HCT116 (cell line): Measurements from ENCODE around the gene SPATA3. TPM values are rescaled to one million over a fixed set of nuclear protein-coding genes. Genes with fewer than 3 reads are reported as not detected.
A peak's percentile ranks its signal among the peaks of the same experiment; 100 is the strongest.

Source experiments
- ATAC-seq: fragments of 200-7000 bp; cut with Tn5 transposase; 2 replicates; pipeline ENCODE4 v1.9.1; 2020; ENCODE audit warnings: mild to moderate bottlenecking, moderate library complexity
- BruUV-seq: library from RNA; stranded (reverse); fragments of 400-500 nt; replicated peaks from 2 replicates; lab custom pipeline; 2021; lab: Mats Ljungman, UMichigan
- CTCF ChIA-PET: fragments of 300-600 bp; sonication (Branson Sonifier 250); formaldehyde crosslinking; loops from one replicate; lab custom pipeline; 2021; ENCODE audit warnings: antibody characterized with exemption; lab: Charles Lee
- POLR2A ChIA-PET: fragments of 300-600, 350-600 bp; sonication (Branson Sonifier 250); formaldehyde crosslinking; loops from one replicate; lab custom pipeline; 2021; ENCODE audit warnings: antibody characterized with exemption; lab: Charles Lee
- RAD21 ChIA-PET, 2 experiments: fragments of 300-600 bp; sonication (Branson Sonifier 250); formaldehyde crosslinking; loops; one replicate each; lab custom pipeline; 2023; ENCODE audit warnings: low total read pairs in 2 of 2; ENCODE audit not compliant: uncharacterized antibody in 2 of 2, unreplicated experiment in 2 of 2, low non-redundant PET in 1 of 2; lab: Charles Lee
- DNase-seq: peaks from one replicate; pipeline ENCODE4 v3.0.0-alpha.2; 2010; ENCODE audit warnings: low read depth, low spot score
- H2AFZ ChIP-seq: fragments of 200-600 bp; shearing (Covaris generic), sonication (generic); 2 replicates; pipeline ENCODE4 v1.6.1; 2017; ENCODE audit warnings: low read depth, mixed run types, mixed read lengths, antibody characterized with exemption, low read length; ENCODE audit not compliant: poor library complexity, severe bottlenecking
- H3K27ac ChIP-seq: 2 replicates; pipeline ENCODE4 v1.5.1; 2012; ENCODE audit warnings: low read depth, low read length
- H3K27me3 ChIP-seq: fragments of 200-600 bp; sonication (generic); 2 replicates; pipeline ENCODE4 v1.6.1; 2016; ENCODE audit warnings: mixed run types, low read length, mixed read lengths; ENCODE audit not compliant: insufficient read depth
- H3K36me3 ChIP-seq, 2 experiments: fragments of 200-500 bp in 1 of 2; fragments of 200-600 bp in 1 of 2; sonication (Bioruptor generic) in 1 of 2; sonication (generic) in 1 of 2; 2 replicates each; pipeline versions ENCODE4 v1.5.1 to v1.6.1; 2014 to 2016; ENCODE audit warnings: low read length in 2 of 2, inconsistent platforms in 1 of 2, mixed read lengths in 1 of 2, mixed run types in 1 of 2; ENCODE audit not compliant: insufficient read depth in 2 of 2, control insufficient read depth in 1 of 2
- H3K4me1 ChIP-seq, 2 experiments: fragments of 200-600 bp in 1 of 2; sonication (generic) in 1 of 2; 2 replicates each; pipeline versions ENCODE4 v1.5.1 to v1.6.1; 2012 to 2017; ENCODE audit warnings: low read length in 2 of 2, inconsistent platforms in 1 of 2, mild to moderate bottlenecking in 1 of 2, mixed read lengths in 1 of 2, mixed run types in 1 of 2, moderate library complexity in 1 of 2; ENCODE audit not compliant: insufficient read depth in 2 of 2, control insufficient read depth in 1 of 2
- H3K4me2 ChIP-seq: fragments of 200-600 bp; sonication (generic); 2 replicates; pipeline ENCODE4 v1.6.1; 2017; ENCODE audit warnings: mixed run types, low read length, mixed read lengths
- H3K4me3 ChIP-seq, 2 experiments: fragments of 200-600 bp in 1 of 2; sonication (generic) in 1 of 2; replicated peaks in 1 of 2; 2 replicates each; pipeline ENCODE4 v1.5.1; 2011 to 2016; ENCODE audit warnings: low read length in 2 of 2, control low read depth in 1 of 2, low read depth in 1 of 2, mild to moderate bottlenecking in 1 of 2, mixed read lengths in 1 of 2, mixed run types in 1 of 2
- H3K79me2 ChIP-seq: fragments of 200-600 bp; sonication (generic); 2 replicates; pipeline ENCODE4 v1.6.1; 2017; ENCODE audit warnings: mild to moderate bottlenecking, mixed run types, low read length, moderate library complexity, mixed read lengths; ENCODE audit not compliant: insufficient read depth
- H3K9ac ChIP-seq: fragments of 200-600 bp; sonication (generic); 2 replicates; pipeline ENCODE4 v1.6.1; 2016; ENCODE audit warnings: low read length, mixed read lengths
- H3K9me2 ChIP-seq: fragments of 200-600 bp; sonication (generic), shearing (Covaris generic); 2 replicates; pipeline ENCODE4 v1.6.1; 2017; ENCODE audit warnings: mixed run types, mild to moderate bottlenecking, moderate library complexity; ENCODE audit not compliant: insufficient read depth
- H3K9me3 ChIP-seq, 2 experiments: fragments of 200-500 bp in 1 of 2; fragments of 200-600 bp in 1 of 2; sonication (Bioruptor generic) in 1 of 2; sonication (generic) in 1 of 2; 2 replicates each; pipeline ENCODE4 v1.6.1; 2014 to 2017; ENCODE audit warnings: low read length in 2 of 2, mixed read lengths in 2 of 2, inconsistent platforms in 1 of 2, low read depth in 1 of 2, mild to moderate bottlenecking in 1 of 2, mixed run types in 1 of 2, moderate library complexity in 1 of 2; ENCODE audit not compliant: control insufficient read depth in 1 of 2, insufficient read depth in 1 of 2
- H4K20me1 ChIP-seq: fragments of 200-600 bp; sonication (generic), shearing (Covaris generic); 2 replicates; pipeline ENCODE4 v1.6.1; 2017; ENCODE audit warnings: mixed run types, mild to moderate bottlenecking, moderate library complexity; ENCODE audit not compliant: insufficient read depth
- CEBPB ChIP-seq: IDR thresholded peaks from 2 replicates; pipeline ENCODE4 v1.6.1; 2012; ENCODE audit warnings: low read depth
- EGR1 ChIP-seq: IDR thresholded peaks from 2 replicates; pipeline ENCODE4 v1.6.1; 2012; ENCODE audit warnings: low read depth
- FOSL1 ChIP-seq: IDR thresholded peaks from 2 replicates; pipeline ENCODE4 v1.6.1; 2012; ENCODE audit warnings: low read depth
- MAX ChIP-seq: IDR thresholded peaks from 2 replicates; pipeline ENCODE4 v1.6.1; 2012
- SP1 ChIP-seq: IDR thresholded peaks from 2 replicates; pipeline ENCODE4 v1.6.1; 2012; ENCODE audit warnings: low read depth
- ZBTB33 ChIP-seq: IDR thresholded peaks from 2 replicates; pipeline ENCODE4 v1.6.1; 2011; ENCODE audit warnings: mild to moderate bottlenecking, low read length, moderate library complexity; ENCODE audit not compliant: insufficient replicate concordance; ENCODE audit errors: extremely low read depth
- ZNF274 ChIP-seq: fragments of 200-500 bp; sonication (Bioruptor generic); IDR thresholded peaks from 2 replicates; pipeline ENCODE4 v1.6.1; 2014; ENCODE audit warnings: mild to moderate bottlenecking, low read depth, low read length, inconsistent platforms
- intact Hi-C: fragments of 100-400 bp; cut with micrococcal nuclease; formaldehyde crosslinking; loops from 2 replicates; pipeline ENCODE4 v1.10.0; 2022
- total RNA-seq: library from RNA; stranded (reverse); gene quantifications from one replicate; pipeline ENCODE4 v1.2.1, GENCODE V29; 2021; ENCODE audit not compliant: unreplicated experiment
- TF ChIP-seq, protein P1 (sequence below): IDR thresholded peaks from 2 replicates; pipeline ENCODE4 v1.6.1; 2012; ENCODE audit warnings: low read depth

SPATA3 gene
- total RNA-seq, 1 experiment from 2014 or later, result not detected

DNA sequence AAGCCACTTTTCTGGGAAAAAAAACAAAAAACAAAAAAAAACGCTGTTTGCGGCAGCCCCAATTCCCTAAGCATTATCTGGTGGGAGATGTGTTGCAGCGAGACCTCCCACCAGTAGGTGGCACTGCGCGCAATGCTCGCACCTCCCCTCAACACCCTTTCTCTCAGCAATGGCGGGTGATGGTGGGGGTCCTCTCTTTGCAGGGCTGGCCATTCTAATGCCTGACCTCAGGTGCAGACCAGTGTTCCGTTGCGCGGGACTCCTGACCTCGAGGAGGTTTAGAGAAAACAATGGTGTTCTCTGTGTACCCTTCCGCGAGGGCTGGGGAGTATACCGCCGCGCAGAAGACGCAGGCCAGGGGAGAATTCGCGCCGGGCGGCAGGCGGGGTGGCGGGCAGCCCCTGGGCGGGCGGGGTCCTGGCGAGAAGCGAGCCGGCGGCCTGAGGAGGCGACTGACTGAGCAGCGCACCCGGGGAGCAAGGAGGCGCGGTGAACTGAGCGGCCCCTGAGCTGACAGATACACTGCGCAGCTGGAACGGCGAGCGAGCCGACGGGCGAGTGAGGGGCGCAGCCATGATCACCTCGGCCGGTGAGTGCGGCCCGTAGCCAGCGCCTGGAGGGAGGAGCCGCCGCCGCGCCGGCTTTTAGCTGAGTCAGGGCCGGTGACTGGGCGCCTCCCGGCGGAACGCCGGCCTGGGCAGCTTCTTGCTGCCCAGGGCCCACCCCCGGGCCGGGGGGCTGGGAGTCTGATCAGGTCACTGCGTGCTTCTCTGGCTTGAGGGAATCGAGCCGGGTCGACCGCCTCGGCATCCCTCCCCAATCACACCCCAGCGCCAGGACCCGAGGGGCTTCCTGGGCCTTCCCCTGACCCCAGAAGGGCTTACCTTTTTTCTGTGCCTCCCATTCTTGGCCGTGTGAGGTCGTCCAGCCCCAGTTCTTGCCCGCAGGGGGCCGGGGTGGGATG lies 60.8 kb downstream of the SPATA3 start, which contains the start of gene PSMD1 (continued):
- TF ChIP-seq ZBTB33, result no peak
- peak; percentile 63 for TF ChIP-seq MAX

DNA sequence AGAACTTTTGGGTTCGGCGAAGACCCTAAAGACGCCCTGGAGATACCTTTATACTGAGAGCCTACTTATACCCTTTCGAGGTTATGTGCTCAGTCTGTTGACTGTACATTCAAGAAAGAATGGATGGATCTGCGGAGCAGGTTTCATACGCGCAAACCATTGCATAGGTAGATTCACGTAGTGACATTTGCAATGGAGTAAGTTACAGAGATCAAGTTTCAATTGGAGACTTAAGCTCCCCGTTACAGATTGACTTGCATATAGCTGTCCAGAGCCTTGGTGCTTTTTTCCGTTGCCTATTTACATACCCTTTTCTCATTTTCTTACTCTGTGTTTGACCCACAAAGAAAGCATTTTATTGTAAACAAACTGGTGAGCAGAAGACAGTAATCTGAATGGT lies 61.7 kb downstream of the SPATA3 start:
- ChIA-PET CTCF (interaction anchor here (0.8 to 1.7 kb wide), 4 partner anchors 12 to 394 kb away, joined by 3 to 7 read pairs (median 4); no protein-coding TSS in a partner anchor), POLR2A (no interaction called here), RAD21 (no interaction called here)
- Histone ChIP-seq H3K9ac (peak overlapping the region; percentile 94), H3K27me3 (no peaks in the 10 kb centered on the region), H3K9me3 (no peaks in the 10 kb centered on the region), H3K4me3 (peak overlapping the region; percentile 92 to 100), H4K20me1 (no peaks in the 10 kb centered on the region), H2AFZ (no peak overlapping the region), H3K27ac (peak overlapping the region; percentile 83), H3K36me3 (peaks cover 9 to 14% of the 10 kb centered on the region in 2 experiments), H3K79me2 (peaks cover 59% of the 10 kb centered on the region), H3K4me2 (peak overlapping the region; percentile 89), H3K4me1 (peaks cover 15 to 39% of the 10 kb centered on the region in 2 experiments), H3K9me2 (no peaks in the 10 kb centered on the region)
- BruUV-seq, result no TSS peak
- intact Hi-C loops, result no loop called here
- ATAC-seq, result no peak
- no peak for DNase-seq
- TF ChIP-seq ZNF274 (no peak), EGR1 (no peak), ZBTB33 (no peak), CEBPB (no peak), FOSL1 (no peak), SP1 (no peak)
- TF ChIP-seq, protein P1, sequence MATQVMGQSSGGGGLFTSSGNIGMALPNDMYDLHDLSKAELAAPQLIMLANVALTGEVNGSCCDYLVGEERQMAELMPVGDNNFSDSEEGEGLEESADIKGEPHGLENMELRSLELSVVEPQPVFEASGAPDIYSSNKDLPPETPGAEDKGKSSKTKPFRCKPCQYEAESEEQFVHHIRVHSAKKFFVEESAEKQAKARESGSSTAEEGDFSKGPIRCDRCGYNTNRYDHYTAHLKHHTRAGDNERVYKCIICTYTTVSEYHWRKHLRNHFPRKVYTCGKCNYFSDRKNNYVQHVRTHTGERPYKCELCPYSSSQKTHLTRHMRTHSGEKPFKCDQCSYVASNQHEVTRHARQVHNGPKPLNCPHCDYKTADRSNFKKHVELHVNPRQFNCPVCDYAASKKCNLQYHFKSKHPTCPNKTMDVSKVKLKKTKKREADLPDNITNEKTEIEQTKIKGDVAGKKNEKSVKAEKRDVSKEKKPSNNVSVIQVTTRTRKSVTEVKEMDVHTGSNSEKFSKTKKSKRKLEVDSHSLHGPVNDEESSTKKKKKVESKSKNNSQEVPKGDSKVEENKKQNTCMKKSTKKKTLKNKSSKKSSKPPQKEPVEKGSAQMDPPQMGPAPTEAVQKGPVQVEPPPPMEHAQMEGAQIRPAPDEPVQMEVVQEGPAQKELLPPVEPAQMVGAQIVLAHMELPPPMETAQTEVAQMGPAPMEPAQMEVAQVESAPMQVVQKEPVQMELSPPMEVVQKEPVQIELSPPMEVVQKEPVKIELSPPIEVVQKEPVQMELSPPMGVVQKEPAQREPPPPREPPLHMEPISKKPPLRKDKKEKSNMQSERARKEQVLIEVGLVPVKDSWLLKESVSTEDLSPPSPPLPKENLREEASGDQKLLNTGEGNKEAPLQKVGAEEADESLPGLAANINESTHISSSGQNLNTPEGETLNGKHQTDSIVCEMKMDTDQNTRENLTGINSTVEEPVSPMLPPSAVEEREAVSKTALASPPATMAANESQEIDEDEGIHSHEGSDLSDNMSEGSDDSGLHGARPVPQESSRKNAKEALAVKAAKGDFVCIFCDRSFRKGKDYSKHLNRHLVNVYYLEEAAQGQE, result no peak
